Thoracic aorta (tissue), 2 donors: ENCODE measurements around the gene ITGAL. TPM values are rescaled to one million over a fixed set of nuclear protein-coding genes. Genes with fewer than 3 reads are reported as not detected.
A peak's percentile ranks its signal among the peaks of the same experiment; 100 is the strongest.

Experiments used
- ATAC-seq: fragments of 150-250 bp; one replicate; pipeline ENCODE4 v1.8.0; 2017; ENCODE audit warnings: low read depth; ENCODE audit not compliant: insufficient number of reproducible peaks, low FRiP score
- DNase-seq: peaks from one replicate; pipeline ENCODE4 v3.0.0-alpha.2; 2020; ENCODE audit warnings: low spot score
- H3K27ac ChIP-seq, 2 donors: fragments of 200-600 bp; sonication (generic); 1 replicate in 1 of 2; 2 replicates in 1 of 2; pipeline ENCODE4 v1.5.1; 2016; ENCODE audit warnings: mild to moderate bottlenecking in 2 of 2, moderate library complexity in 2 of 2
- H3K27me3 ChIP-seq: fragments of 200-600 bp; sonication (generic); replicated peaks from 2 replicates; pipeline ENCODE4 v1.6.0; 2016; ENCODE audit warnings: mild to moderate bottlenecking; ENCODE audit not compliant: insufficient read depth
- H3K36me3 ChIP-seq: fragments of 200-600 bp; sonication (generic); one replicate; pipeline ENCODE4 v1.5.1; 2016
- H3K4me1 ChIP-seq, 2 donors: fragments of 200-600 bp; sonication (generic); 1 replicate in 1 of 2; 2 replicates in 1 of 2; pipeline versions ENCODE4 v1.5.1 to v1.6.0; 2016; ENCODE audit warnings: low read depth in 2 of 2, mild to moderate bottlenecking in 1 of 2; ENCODE audit not compliant: control insufficient read depth in 1 of 2
- H3K4me3 ChIP-seq: fragments of 200-600 bp; sonication (generic); 2 replicates; pipeline ENCODE4 v1.5.1; 2016; ENCODE audit warnings: mild to moderate bottlenecking
- H3K9me3 ChIP-seq: fragments of 200-600 bp; sonication (generic); 2 replicates; pipeline ENCODE4 v1.5.1; 2016
- CTCF ChIP-seq: fragments of 200-600 bp; sonication (generic); IDR thresholded peaks from one replicate; pipeline ENCODE4 v1.5.1; 2019; ENCODE audit warnings: antibody characterized with exemption
- total RNA-seq, 2 donors: library from RNA; depleted of rRNA; stranded (reverse); fragments of >200 nt; gene quantifications; one replicate each; pipeline versions ENCODE4 v1.1.0 to v1.2.3, GENCODE V29; 2016

Gene ITGAL
- total RNA-seq, 2 donors from 2014 or later, result 3.2 to 5.4 TPM

- ATAC-seq (no peak), DNase-seq (no peak)
- Histone ChIP-seq H3K27me3 (no peaks in the 10 kb centered on the region), H3K4me3 (peak overlapping the region; percentile 96), H3K4me1 (peaks cover 15 to 24% of the 10 kb centered on the region in 2 donors), H3K9me3 (no peaks in the 10 kb centered on the region), H3K36me3 (no peaks in the 10 kb centered on the region), H3K27ac (peak overlapping the region; percentile 93 to 99)
- TF ChIP-seq CTCF, result no peak
These were observed 97.4 kb downstream of the ITGAL start for GRCh38 chr16:30569746-30570635.

DNA sequence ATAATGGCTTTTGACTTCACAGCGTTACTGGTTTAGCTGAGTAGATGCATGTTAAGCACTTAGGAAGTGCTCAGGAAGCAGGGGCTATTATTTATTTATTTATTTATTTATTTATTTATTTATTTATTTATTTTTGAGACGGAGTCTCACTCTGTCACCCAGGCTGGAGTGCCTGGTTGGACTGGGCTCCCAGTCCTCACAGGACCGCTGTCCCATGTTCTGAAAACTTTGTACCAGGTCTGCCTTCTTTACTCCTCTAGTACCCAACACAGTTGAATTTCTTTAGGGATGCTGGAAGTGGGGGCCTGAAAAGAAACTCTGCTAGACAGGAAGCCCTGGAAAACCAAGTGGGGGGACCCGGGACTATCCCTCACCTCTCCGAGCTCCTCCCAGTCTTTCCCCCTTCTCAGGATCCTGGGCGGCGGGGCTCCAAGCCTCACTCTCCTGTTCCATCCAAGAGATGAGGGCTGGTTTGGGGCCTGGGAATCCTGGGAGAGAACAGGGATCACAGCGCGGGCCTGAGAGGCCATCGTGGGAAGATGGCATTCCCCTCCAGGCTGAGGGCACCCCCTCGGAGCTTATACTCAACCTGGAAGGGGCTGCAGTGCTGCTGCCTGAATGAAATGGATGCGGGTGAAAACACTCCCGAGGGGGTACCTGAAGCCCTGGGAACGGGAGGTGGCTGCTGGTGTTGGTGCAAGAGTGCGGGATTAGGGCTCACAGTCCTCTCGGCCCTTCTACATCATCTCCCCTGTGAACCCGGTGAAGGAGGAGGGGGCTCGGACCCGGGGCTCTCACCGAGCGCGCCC is 98.3 kb downstream of the ITGAL start:
- no peak for ATAC-seq
- H3K27me3 ChIP-seq, result no peaks in the 10 kb centered on the region
- no peak for DNase-seq
- H3K4me3 ChIP-seq, result peak overlapping the region; percentile 96
- H3K27ac ChIP-seq, result peak overlapping the region; percentile 93 to 99
- H3K4me1 ChIP-seq, result peaks cover 15 to 24% of the 10 kb centered on the region in 2 donors
- H3K36me3 ChIP-seq, result no peaks in the 10 kb centered on the region
- H3K9me3 ChIP-seq, result no peaks in the 10 kb centered on the region
- TF ChIP-seq CTCF, result no peak

- H3K4me1 ChIP-seq, result peaks cover 15 to 24% of the 10 kb centered on the region in 2 donors
- no peak for TF ChIP-seq CTCF
- H3K36me3 ChIP-seq, result no peaks in the 10 kb centered on the region
- peak within 1 kb of the TSS; percentile 96 for H3K4me3 ChIP-seq
- no peaks in the 10 kb centered on the region for H3K9me3 ChIP-seq
- ATAC-seq, result peak; percentile 95
- peak within 1 kb of the TSS; percentile 93 to 99 for H3K27ac ChIP-seq
- H3K27me3 ChIP-seq, result no peaks in the 10 kb centered on the region
- peak; percentile 94 for DNase-seq
These were observed 99.1 kb downstream of the ITGAL start, which contains the start of gene ZNF688 for GRCh38 chr16:30571445-30572322. ZNF688 (minus strand) TSS chr16:30571714; CDS start chr16:30571629, 85 bp downstream.

Other genes starting within 250 kb of the ITGAL start
- gene NPIPB13, start 224.3 kb upstream of the ITGAL start, total RNA-seq, result 10 to 100 TPM in 1 of 2 donors, 1 to 10 TPM in 1; 6.5 to 14.0 TPM
- gene CD2BP2, start 117.4 kb upstream of the ITGAL start, total RNA-seq, result 10 to 100 TPM; 31.4 to 52.0 TPM
- 10 to 100 TPM; 34.5 TPM for gene TBC1D10B, start 102.2 kb upstream of the ITGAL start, total RNA-seq
- under 1 TPM in 1 of 2 donors, not detected in 1; 0.81 TPM for gene MYL11, start 97.9 kb upstream of the ITGAL start, total RNA-seq
- gene SEPTIN1, start 90.2 kb upstream of the ITGAL start, total RNA-seq, result 1 to 10 TPM; 3.0 to 4.2 TPM
- gene ZNF48, start 77.3 kb upstream of the ITGAL start, total RNA-seq, result 10 to 100 TPM; 10.9 to 11.1 TPM
- gene ZNF771, start 65.1 kb upstream of the ITGAL start, total RNA-seq, result 10 to 100 TPM; 21.8 to 25.7 TPM
- gene DCTPP1, start 42.7 kb upstream of the ITGAL start, total RNA-seq, result 10 to 100 TPM; 16.7 to 24.0 TPM
- gene SEPHS2, start 26.9 kb upstream of the ITGAL start, total RNA-seq, result 10 to 100 TPM; 18.1 to 30.3 TPM
- gene ZNF768, start 53.8 kb downstream of the ITGAL start, total RNA-seq, result 10 to 100 TPM; 25.0 to 36.3 TPM
- gene ZNF747, start 62.1 kb downstream of the ITGAL start, total RNA-seq, result 10 to 100 TPM; 16.8 to 18.3 TPM
- 1 to 10 TPM; 8.5 to 9.6 TPM for gene ZNF764, start 85.6 kb downstream of the ITGAL start, total RNA-seq
- 10 to 100 TPM in 1 of 2 donors, 1 to 10 TPM in 1; 9.2 to 24.2 TPM for gene ZNF688, start 99.0 kb downstream of the ITGAL start, total RNA-seq
- gene ZNF785, start 113.0 kb downstream of the ITGAL start, total RNA-seq, result 10 to 100 TPM; 10.9 to 15.6 TPM
- gene ZNF689, start 137.6 kb downstream of the ITGAL start, total RNA-seq, result 10 to 100 TPM in 1 of 2 donors, 1 to 10 TPM in 1; 7.4 to 17.0 TPM
- gene PRR14, start 178.2 kb downstream of the ITGAL start, total RNA-seq, result 10 to 100 TPM; 46.1 to 57.0 TPM
- 100 to 1,000 TPM in 1 of 2 donors, 10 to 100 TPM in 1; 39.3 to 160 TPM for gene FBRS, start 185.7 kb downstream of the ITGAL start, total RNA-seq
- gene SRCAP, start 226.4 kb downstream of the ITGAL start, total RNA-seq, result 10 to 100 TPM; 39.9 to 86.1 TPM